Esophagus muscularis mucosa (tissue), 4 donors: ENCODE results near the gene PCSK6.

Experiments
- CTCF ChIP-seq, 3 experiments: fragments of 200-600 bp in 2 of 3; fragments of 450-650 bp in 1 of 3; sonication (generic) in 2 of 3; IDR thresholded peaks; one replicate each; pipeline ENCODE4 v1.5.1; 2017 to 2019; ENCODE audit warnings: antibody characterized with exemption in 3 of 3, mild to moderate bottlenecking in 2 of 3, moderate library complexity in 1 of 3
- EP300 ChIP-seq: sonication (generic); formaldehyde crosslinking; IDR thresholded peaks from one replicate; pipeline ENCODE4 v1.6.1; 2017; ENCODE audit warnings: antibody characterized with exemption
- POLR2A ChIP-seq: fragments of 450-650 bp; IDR thresholded peaks from one replicate; pipeline ENCODE4 v1.6.1; 2017; ENCODE audit warnings: antibody characterized with exemption, moderate library complexity, mild to moderate bottlenecking, low read depth

- no peak for TF ChIP-seq CTCF (IDR thresholded peaks at IDR 0.05)
- no peak for TF ChIP-seq POLR2A
- no peak for TF ChIP-seq EP300
Measured at GRCh38 chr15:101491734-101492640, 2.5 kb upstream of the PCSK6 start.
